GM18502 (cell line): Measurements from ENCODE around the gene LRIG1.

Experiments
- ATAC-seq: cut with Tn5 transposase; IDR thresholded peaks from one replicate; pipeline ENCODE4 v1.9.1; 2021; ENCODE audit warnings: mild to moderate bottlenecking; ENCODE audit not compliant: unreplicated experiment, poor library complexity

LRIG1 gene

GRCh38 chr3:66406831-66407610, 93.8 kb downstream of the LRIG1 start:
- ATAC-seq: no peak

DNA sequence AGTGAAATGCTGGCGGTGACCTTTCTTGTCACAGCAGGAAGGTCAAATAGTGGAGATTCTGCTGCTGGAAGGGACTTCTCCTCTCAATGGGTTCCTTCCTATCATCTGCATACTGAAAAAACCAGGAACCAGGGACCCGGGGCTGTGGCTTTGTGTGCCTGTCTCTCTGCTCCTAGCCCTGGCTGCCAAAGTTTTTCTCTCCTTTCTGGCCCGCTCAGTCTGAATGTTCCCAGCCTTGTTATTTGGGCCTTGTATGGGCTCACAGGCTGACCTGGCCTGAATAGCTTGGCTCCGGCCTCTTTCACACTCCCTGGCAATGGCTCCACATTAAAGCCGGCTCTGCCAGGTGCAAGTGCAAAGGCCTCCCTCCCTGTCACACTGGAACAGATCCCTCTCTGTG, 94.7 kb downstream of the LRIG1 start:
- ATAC-seq: no peak

GRCh38 chr3:66405701-66406091, 95.1 kb downstream of the LRIG1 start:
- ATAC-seq: no peak

- ATAC-seq: no peak
Measured at GRCh38 chr3:66404903-66405700, 95.7 kb downstream of the LRIG1 start.

GRCh38 chr3:66404197-66404596, 96.6 kb downstream of the LRIG1 start:
- no peak for ATAC-seq

DNA sequence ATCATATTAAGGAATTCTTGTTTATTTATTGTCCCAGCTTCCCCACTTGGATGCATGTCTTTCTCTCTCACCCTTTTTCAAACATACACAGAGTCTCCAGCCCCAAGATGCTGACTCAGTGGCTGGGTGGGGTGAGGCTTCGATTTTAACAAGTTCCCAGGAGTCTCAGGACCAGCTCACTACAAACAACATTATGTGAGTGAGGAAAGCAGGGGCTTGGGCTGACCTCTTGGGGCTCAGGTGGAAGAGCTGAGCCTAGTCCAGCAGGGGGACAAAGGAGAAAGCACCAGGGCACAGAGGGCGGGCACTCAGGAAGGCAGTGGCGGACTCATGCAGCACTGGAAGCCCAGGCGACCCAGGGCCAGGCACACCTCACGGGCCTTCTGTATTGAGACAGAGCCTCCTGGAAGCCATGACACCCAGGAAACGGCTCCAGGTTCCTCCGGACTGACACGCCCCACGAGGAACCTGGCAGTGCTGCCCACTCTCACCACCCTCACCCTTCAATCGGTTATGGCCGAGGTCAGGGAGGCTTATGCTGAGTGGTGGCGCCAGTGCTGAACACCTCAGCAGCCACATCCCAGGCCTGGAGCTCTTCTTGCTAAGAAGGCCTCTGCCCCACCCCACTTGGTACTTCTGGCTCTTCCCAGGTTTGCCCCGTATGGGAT, 97.4 kb downstream of the LRIG1 start:
- no peak for ATAC-seq

- no peak for ATAC-seq
Measured at GRCh38 chr3:66402596-66403290, 98.1 kb downstream of the LRIG1 start.

- no peak for ATAC-seq
Measured at GRCh38 chr3:66401675-66402491, 98.9 kb downstream of the LRIG1 start.

- ATAC-seq: no peak
Measured at GRCh38 chr3:66401157-66401550, 99.7 kb downstream of the LRIG1 start.

DNA sequence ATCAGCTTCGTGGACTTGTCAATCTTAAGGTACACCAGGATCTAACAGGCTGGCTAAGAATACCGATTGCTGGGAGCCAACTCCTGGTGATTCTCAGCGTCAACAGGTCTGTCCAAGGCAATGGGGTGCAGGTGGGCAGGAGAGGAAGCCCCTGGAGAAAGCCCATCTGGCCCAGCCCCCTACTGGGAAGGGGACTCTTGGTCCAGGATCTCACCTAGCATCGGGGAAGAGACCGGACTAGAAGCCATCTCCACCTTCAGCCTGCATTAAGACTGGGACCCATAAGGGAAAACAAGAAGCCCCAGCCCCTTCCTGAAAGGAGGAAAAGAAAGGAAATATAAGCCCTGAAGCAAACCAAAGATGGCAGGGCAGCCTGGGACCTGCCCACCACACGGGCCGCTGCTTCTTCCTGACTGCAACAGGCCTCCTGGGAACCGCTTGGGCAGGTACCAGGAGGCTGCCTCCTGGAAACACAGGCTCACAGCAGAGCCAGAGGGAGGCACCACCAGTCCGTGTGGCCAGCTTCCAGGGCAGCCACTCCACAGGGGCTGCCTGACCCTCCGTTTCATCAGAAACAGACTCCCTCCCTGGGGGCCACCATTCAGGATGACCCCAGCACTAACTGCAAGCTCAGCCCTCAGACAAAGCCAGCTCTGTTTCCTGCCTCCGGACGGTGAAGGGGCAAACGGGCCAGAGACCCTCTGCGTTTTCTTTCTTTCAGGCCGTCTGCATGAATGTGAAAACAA, 100.2 kb downstream of the LRIG1 start:
- ATAC-seq: no peak

DNA sequence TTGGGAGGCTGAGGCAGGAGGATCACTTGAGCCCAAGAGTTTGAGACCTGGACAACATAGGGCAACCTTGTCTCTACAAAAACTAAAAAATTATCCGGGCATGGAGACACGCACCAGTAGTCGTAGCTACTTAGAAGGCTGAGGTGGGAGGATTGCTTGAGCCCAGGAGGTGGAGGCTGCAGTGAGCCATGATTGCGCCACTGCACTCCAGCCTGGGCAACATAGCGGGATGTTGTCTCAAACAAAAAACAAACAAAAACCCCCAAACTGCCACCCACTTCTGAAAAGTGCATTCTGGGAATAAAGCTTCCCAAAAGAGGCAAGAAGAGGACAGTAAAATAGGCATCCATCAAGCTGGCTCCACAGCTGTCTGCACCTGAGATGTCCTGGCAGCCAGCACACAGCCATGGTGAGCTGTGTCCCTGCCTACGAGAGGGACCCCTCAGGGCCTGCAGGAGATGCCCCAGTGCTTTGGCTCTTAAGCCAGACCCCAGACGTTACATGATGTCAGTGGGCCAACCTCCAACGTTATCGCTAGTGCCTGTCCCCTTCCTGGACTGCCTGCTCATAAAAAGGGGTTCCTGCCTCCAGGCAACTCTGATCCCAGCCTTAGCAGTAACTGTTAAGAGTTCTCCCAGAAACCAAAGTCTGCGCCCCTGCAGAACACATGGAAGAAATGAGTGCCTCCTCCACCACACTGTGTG, 101.1 kb downstream of the LRIG1 start:
- ATAC-seq: no peak

GRCh38 chr3:66398228-66399025, 102.4 kb downstream of the LRIG1 start:
- ATAC-seq: no peak

- ATAC-seq: no peak
Measured at GRCh38 chr3:66397745-66398144, 103.1 kb downstream of the LRIG1 start.

GRCh38 chr3:66396888-66397287, 103.9 kb downstream of the LRIG1 start:
- ATAC-seq: no peak

- no peak for ATAC-seq
Measured at GRCh38 chr3:66396161-66396760, 104.6 kb downstream of the LRIG1 start.

DNA sequence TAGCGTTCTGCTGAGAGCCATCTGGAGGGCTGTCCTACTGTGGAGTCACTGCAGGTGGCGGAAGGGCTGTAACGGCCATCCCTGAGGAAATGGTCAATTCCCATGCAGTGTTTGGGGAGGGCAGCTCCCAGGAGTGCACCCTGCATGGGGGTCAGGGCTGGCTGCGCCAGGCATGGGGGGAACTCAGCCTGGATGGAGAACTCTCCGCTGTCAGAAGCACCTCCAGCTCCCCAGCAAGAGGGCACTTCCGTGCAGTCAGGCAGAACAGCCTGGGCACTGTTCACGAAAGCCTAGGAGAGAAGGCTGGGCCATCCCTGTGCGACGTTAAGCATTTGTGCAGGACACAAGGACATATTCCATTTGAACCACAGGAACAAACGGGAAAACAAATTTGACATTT, 105.2 kb downstream of the LRIG1 start:
- no peak for ATAC-seq

DNA sequence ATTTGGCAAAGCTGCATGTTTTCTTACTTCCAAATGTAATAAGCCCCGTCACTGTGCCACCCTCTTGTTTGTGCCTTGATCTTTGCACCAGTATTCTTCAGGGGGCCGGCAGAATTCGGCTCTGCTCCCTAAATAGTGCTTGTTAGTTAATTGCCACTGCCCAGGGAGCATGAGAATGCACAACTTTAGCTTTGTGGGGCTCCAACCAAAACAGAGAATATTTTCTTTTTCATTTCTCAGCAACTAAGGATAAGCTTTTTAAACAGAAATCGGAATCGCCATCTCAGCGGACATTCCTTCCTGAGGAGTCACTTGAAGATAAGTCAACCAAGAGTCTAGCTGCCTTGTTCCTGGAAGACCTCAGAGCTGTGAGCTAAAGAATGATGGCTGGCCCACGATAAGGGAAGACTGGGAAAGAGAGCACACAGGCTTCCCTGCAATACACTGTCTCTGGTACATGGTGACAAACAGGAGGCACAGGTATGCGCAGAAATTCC, 106.0 kb downstream of the LRIG1 start:
- ATAC-seq: no peak
